T-helper 2 cell treated with Interferon-gamma antibody and Interleukin-4, amounts not matched to agents 5 μg/mL and 100 μg/mL, for 36 hours (primary cell): ENCODE measurements around the gene MAP9.
"Not testable (repeated sequence)": the region's sequence is repeated elsewhere in the genome, so short reads cannot be mapped to it uniquely, and the experiment has no call there.

Experiments used
- DNase-seq: peaks from one replicate; pipeline ENCODE4 v3.0.0; 2021; ENCODE audit warnings: low spot score
- H3K27ac Mint-ChIP-seq: one replicate; pipeline ENCODE4 v1.8.0; 2021; ENCODE audit warnings: mild to moderate bottlenecking, mixed read lengths
- H3K27me3 Mint-ChIP-seq: one replicate; pipeline ENCODE4 v1.8.0; 2021; ENCODE audit warnings: low read depth, mixed read lengths
- H3K36me3 Mint-ChIP-seq: one replicate; pipeline ENCODE4 v1.8.0; 2021; ENCODE audit warnings: low read depth, mixed read lengths
- H3K4me1 Mint-ChIP-seq: one replicate; pipeline ENCODE4 v1.8.0; 2021; ENCODE audit warnings: low read depth, mixed read lengths
- H3K4me3 Mint-ChIP-seq: one replicate; pipeline ENCODE4 v1.8.0; 2022; ENCODE audit warnings: mild to moderate bottlenecking, moderate library complexity, mixed read lengths
- H3K9me3 Mint-ChIP-seq: one replicate; pipeline ENCODE4 v1.8.0; 2021; ENCODE audit warnings: mixed read lengths

Gene MAP9

DNA sequence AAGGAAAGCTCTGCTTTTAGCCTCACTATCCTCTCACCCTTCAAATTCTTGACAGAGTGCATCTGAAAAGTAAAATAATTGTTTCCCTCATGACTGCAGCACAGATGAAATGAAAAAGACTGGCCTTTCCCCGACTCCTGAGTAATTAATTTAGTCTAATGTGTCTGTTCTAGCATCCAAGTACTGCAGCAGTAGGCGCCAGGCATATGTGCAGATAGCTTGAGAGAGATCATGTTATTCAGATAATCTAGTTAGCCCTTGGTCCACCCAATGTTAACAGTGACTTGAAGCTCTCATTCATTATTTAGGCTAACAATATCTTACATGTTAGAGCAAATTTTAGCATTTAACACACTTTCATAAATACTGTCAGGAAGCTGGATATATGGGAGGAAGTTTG lies 54.0 kb downstream of the MAP9 start:
- no peaks in the 10 kb centered on the region for H3K36me3 Mint-ChIP-seq
- H3K4me3 Mint-ChIP-seq, result no peak overlapping the region
- DNase-seq, result no peak
- no peak overlapping the region for H3K27ac Mint-ChIP-seq
- no peaks in the 10 kb centered on the region for H3K4me1 Mint-ChIP-seq
- no peaks in the 10 kb centered on the region for H3K27me3 Mint-ChIP-seq
- no peaks in the 10 kb centered on the region for H3K9me3 Mint-ChIP-seq

DNA sequence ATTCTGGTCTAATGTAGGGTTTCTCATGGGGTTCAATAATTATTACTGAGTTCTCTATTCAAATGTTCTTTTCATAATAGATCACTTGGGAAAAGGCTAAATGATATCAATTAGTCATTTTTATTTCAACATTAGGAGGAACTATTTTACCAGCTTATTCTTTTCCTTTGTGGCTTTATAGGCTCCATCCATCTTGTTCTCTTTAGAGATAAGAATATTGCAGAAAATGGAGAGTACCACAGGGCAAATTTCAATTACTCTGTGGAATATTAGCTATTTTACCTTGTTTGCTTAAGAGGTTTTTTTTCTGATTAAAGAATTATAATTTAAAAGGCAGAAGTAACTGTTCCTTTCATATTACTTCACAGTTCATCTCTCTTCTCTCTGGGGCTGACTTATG lies 55.8 kb downstream of the MAP9 start:
- H3K4me1 Mint-ChIP-seq, result no peaks in the 10 kb centered on the region
- H3K27me3 Mint-ChIP-seq, result no peaks in the 10 kb centered on the region
- H3K4me3 Mint-ChIP-seq, result no peak overlapping the region
- H3K36me3 Mint-ChIP-seq, result no peaks in the 10 kb centered on the region
- no peak overlapping the region for H3K27ac Mint-ChIP-seq
- H3K9me3 Mint-ChIP-seq, result no peaks in the 10 kb centered on the region
- no peak for DNase-seq

DNA sequence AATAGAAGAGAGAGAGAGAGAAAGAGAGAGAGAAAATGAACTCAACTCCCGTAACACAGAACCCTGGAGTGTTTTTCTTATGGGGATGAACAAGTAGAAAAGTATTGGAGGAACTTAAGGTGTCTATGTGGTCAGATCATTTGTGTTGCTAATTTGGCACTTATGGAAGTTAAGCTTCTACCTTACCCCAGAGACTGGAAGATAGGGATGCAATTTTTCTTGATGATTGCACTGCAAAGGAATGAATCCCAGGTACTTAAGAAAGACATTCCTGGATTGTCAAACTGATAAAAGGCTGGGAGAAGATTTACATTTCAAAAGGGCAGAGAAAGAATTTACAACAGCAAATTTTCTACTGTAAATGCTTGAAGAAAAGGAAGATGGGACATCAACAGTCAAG lies 57.2 kb downstream of the MAP9 start:
- Mint-ChIP-seq H3K4me3 (no peak overlapping the region), H3K27ac (no peak overlapping the region), H3K27me3 (no peaks in the 10 kb centered on the region)

DNA sequence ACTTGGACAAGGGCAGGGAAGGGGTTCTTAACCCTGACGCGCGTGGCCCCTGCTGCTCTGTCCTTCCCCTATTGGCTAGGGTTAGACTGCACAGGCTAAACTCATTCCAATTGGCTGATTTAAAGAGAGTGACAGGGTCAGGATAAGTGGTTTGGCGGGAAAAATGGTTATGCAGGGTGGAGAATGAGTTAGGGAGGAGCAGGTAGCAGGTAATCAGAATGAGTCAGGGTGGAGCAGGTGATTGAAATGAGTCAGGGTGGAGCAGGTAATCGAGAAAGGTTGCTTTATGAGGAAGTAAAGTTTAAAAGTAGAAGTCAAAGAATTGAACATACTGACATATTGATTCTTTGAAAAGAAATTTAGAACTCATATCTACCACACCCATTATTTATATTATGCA lies 64.7 kb downstream of the MAP9 start:
- not testable (repeated sequence) for H3K4me3 Mint-ChIP-seq, H3K4me1 Mint-ChIP-seq, H3K27me3 Mint-ChIP-seq, H3K36me3 Mint-ChIP-seq, H3K9me3 Mint-ChIP-seq, H3K27ac Mint-ChIP-seq, DNase-seq

More for the DNA sequence above, 57.2 kb downstream of the MAP9 start:
- Mint-ChIP-seq H3K9me3 (no peaks in the 10 kb centered on the region), H3K4me1 (no peaks in the 10 kb centered on the region), H3K36me3 (no peaks in the 10 kb centered on the region)
- no peak for DNase-seq

DNA sequence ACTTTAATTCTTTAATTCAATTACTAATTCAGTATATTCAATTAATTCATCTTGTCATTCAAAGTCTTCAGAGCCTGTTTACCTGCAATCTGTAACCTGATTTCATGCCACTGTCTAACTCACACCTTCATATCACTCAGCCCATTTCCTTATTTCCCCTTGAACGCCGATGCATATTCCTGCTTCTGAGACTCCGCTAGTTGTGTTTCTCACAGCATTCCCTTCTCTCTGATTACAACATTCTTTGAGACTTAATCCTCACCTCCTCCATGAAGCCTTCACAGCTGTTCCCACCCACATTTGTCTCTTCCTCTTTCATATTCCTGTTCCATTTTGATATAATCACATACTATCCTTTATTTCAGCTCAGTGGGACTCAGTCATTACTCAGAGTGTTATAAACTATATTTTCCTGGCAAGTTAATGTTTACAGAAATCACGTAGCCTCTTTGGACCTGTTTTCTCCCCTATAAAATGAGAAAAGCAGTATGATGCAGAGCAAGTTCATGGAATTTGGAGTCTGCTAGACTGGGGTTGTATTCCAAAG lies 69.0 kb downstream of the MAP9 start:
- no peak for DNase-seq
- Mint-ChIP-seq H3K4me3 (no peak overlapping the region), H3K27ac (no peak overlapping the region), H3K27me3 (no peaks in the 10 kb centered on the region), H3K9me3 (no peaks in the 10 kb centered on the region), H3K4me1 (no peaks in the 10 kb centered on the region), H3K36me3 (no peaks in the 10 kb centered on the region)

DNA sequence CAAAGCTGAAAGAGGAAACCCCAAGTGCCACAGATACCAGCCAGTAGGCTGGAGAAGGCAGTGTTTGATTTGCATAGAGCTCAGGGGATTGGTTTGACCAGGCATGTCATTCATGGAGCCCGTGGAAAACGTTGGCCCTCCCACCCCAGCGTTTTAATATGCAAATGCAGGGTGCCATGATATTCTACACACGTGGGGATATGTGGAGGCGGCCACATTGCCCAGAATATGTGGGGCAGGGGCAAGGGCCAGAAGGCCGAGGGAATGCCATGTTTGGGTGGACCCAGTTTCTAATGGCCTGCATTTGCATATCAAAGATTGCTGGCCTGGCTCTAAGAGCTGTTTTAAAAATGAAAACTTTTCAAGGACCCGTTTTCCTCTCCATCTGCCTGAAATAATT lies 71.1 kb downstream of the MAP9 start:
- H3K9me3 Mint-ChIP-seq, result no peaks in the 10 kb centered on the region
- DNase-seq, result no peak
- H3K27me3 Mint-ChIP-seq, result no peaks in the 10 kb centered on the region
- no peaks in the 10 kb centered on the region for H3K4me1 Mint-ChIP-seq
- no peak overlapping the region for H3K27ac Mint-ChIP-seq
- no peak overlapping the region for H3K4me3 Mint-ChIP-seq
- H3K36me3 Mint-ChIP-seq, result no peaks in the 10 kb centered on the region

DNA sequence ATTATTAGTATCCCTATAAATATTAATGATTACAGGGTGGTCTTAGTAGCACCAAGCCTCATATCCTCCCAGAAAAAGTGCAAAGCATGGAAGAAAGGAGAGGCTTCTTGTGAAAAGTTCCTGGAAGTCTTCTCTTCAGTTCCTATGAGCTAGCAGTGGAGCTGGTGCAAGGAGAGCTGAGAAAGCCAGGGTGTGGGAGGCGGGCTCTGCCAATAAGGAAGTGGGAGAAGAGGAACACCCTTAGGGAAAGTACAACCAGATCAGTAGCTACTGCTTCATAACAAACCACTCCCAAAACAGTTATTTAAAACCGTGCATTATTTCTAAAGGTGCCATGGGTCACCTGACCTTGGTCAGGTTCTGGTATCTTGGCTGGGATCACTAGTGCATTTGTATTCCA lies 72.4 kb downstream of the MAP9 start:
- no peaks in the 10 kb centered on the region for H3K27me3 Mint-ChIP-seq
- no peak for DNase-seq
- no peaks in the 10 kb centered on the region for H3K4me1 Mint-ChIP-seq
- H3K4me3 Mint-ChIP-seq, result no peak overlapping the region
- no peaks in the 10 kb centered on the region for H3K9me3 Mint-ChIP-seq
- H3K36me3 Mint-ChIP-seq, result no peaks in the 10 kb centered on the region
- H3K27ac Mint-ChIP-seq, result no peak overlapping the region

DNA sequence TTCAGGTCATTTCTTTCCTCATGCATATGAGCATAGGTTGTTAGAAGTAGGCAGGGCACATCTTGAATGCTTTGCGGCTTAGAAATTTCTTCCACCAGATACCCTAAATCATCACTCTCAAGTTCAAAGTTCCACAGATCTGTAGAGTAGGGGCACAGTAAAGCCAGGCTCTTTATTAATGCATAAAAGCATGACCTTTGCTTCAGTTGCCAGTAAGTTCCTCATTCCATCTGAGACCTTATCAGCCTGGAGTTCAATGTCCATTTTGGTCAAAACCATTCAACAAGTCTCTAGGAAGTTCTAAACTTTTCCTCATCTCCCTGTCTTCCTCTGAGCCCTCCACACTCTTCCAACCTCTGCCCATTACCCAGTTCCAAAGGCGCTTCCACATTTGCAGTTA lies 77.7 kb downstream of the MAP9 start:
- H3K4me3 Mint-ChIP-seq, result no peak overlapping the region
- no peak for DNase-seq
- H3K9me3 Mint-ChIP-seq, result peaks cover 10% of the 10 kb centered on the region
- no peaks in the 10 kb centered on the region for H3K27me3 Mint-ChIP-seq
- no peaks in the 10 kb centered on the region for H3K36me3 Mint-ChIP-seq
- H3K27ac Mint-ChIP-seq, result no peak overlapping the region
- H3K4me1 Mint-ChIP-seq, result no peaks in the 10 kb centered on the region
